GM21717 (cell line): ENCODE results near the gene CRYBG2.

ENCODE experiments used
- ATAC-seq: cut with Tn5 transposase; IDR thresholded peaks from one replicate; pipeline ENCODE4 v1.9.1; 2021; ENCODE audit warnings: mild to moderate bottlenecking, moderate library complexity; ENCODE audit not compliant: unreplicated experiment

The CRYBG2 gene

GRCh38 chr1:26372039-26372438 lies 18.1 kb upstream of the CRYBG2 start:
- ATAC-seq, result no peak

DNA sequence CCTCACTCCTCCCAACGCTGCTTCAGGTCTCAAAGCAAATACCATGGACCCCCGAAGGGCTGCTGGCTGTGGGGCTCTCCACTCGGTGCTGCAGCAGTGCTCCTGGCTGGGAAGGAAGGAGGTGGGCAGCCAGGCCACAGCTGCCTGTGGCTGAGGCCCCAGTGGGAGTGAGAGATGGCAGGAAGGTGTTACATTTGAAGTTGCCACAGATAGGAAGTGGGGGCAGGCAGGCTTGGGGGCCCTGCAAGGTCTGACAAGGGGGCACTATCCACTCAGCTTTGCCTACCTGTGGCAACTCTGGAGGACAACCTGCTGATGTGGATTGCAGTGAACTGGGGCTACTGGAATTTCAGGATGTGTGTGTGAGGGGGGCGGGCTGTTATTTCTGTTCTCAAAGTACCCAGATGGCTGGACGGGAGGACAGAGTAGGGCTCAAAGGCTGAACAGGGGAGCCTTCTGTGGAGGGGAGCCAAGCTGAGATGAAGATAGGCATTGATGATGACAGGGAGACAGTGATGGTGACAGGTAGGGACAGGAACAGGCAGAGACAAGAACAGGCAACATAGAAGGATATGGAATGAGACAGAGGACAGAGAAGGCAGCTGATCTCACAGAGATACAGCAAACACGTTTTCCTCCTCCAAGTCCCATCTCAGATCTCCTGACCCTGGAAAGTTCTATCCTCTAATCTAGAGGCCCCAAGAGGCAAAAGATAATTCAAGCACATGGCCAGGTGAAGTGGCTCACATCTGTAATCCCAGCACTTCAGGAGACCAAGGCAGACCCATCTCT lies 16.9 kb upstream of the CRYBG2 start:
- no peak for ATAC-seq

- no peak for ATAC-seq
These were observed 14.6 kb upstream of the CRYBG2 start for GRCh38 chr1:26368486-26368885.

- no peak for ATAC-seq
These were observed 14.1 kb upstream of the CRYBG2 start for GRCh38 chr1:26368006-26368405.

DNA sequence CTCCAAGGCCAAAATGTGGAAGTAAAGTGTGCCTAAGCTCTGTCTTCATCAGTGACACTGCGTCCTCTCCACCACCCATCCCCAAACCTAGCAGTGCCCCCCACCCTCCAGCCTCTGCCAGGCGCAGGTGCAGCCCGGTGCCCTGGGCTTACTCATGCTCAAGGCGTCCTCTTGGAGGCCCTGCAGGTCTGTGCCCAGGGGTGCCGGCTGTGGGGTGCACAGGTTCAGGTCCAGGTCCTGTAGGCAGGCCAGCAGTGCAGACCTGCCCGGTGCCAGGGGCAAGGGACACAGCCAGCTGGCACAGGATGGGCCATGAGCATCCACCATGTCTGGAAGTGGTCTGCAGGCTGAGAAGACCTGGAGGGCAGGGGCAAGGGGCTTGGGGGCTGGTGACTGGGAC lies 13.5 kb upstream of the CRYBG2 start:
- no peak for ATAC-seq

DNA sequence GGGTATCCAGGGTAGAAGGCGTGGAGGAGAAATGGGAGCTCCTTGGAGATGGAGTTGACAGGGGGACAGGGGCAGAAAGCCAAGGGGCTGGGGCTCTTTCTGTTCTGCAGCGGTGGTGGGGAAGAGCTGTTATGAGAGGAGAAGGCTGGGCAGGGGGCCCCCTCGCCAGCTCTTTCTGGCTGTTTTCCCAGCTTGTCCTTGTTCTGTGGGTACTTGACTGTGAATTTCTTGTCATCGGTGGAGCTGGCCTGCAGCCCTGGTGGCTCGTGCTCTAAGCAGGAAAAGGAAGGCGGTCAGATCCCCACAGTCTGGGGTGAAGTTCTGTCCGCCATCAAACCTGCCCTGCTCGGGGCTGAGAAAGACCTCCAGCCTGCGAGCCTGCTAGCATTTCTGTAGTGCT lies 11.0 kb upstream of the CRYBG2 start:
- ATAC-seq, result no peak

- ATAC-seq, result no peak
These were observed 9.9 kb upstream of the CRYBG2 start for GRCh38 chr1:26363549-26364448.

GRCh38 chr1:26362331-26362730 lies 8.4 kb upstream of the CRYBG2 start:
- ATAC-seq, result no peak

DNA sequence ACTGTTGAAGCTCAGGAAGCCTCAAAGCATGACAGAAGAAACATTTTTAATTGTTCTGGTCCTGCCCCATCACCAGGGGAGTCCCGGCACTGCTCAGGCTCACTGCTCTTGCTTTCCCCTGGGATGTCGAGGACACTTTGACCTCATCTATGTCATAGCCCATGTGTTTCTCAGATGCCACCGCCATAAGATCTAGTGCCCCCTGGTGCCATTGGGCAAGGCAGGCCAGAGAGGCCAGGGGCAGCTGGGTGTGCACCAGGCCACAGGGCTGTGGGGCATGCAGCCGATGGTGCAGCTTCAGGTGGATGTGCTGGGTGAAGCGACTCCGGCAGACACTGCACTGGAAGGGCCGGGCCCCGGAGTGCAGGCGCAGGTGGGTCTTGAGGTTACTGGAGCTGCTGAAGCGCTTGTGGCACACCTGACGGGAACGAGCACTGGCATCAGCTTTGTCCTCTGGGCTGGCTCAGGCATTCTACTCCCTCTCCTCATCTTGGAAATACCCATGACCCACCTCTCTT lies 7.7 kb upstream of the CRYBG2 start:
- no peak for ATAC-seq

- ATAC-seq, result no peak
These were observed 7.1 kb upstream of the CRYBG2 start for GRCh38 chr1:26360807-26361604.

- ATAC-seq, result no peak
These were observed 6.3 kb upstream of the CRYBG2 start for GRCh38 chr1:26359981-26360806.

GRCh38 chr1:26358411-26359384 lies 4.8 kb upstream of the CRYBG2 start:
- no peak for ATAC-seq

DNA sequence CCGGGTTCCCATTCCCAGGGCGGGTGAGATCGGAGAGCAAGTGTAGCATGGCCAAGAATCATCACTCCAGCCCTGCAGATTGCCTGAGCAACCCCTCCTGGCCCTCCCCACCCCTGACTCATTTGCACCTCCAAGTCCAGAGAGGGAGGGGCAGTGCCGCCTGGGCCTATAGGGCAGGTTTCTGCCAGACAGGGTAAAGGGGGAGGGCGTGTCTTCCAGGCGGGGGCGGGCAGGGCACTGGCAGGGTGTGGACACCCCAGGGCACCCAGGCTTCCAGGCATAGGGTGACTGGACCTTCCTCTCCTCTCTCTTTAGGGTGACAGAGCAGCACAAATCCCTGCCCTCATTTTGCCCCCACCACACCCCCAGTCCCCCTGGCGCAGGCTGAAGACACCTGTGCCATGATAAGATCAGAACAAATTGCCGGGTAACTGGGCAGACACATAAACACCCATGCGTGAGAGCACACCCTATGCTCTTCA lies 3.2 kb upstream of the CRYBG2 start:
- no peak for ATAC-seq

GRCh38 chr1:26356106-26356505 lies 2.2 kb upstream of the CRYBG2 start:
- no peak for ATAC-seq

DNA sequence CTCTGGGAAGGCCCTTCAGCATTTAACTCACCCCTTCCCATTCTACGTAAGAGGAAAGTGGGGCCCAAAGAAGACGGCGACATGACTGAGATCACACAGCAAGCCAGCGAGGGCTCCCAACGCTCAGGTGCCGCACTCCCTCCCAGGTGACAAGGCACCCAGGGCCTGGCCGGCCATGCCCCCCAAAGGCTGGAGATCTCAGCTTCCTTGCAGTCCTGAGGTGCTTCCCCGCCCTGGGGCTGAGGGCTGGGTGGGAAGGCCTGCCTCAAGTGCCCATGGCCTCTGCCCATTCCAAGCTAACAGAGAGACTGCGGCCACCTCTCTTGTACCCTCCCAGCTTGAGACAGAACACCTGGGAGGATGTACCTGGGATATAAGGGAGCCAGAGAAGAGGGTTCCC lies 1.0 kb upstream of the CRYBG2 start:
- no peak for ATAC-seq

- no peak for ATAC-seq
These were observed 595 bp downstream of the CRYBG2 start for GRCh38 chr1:26353210-26353859.

- no peak for ATAC-seq
These were observed 1.6 kb downstream of the CRYBG2 start for GRCh38 chr1:26352338-26352679.

DNA sequence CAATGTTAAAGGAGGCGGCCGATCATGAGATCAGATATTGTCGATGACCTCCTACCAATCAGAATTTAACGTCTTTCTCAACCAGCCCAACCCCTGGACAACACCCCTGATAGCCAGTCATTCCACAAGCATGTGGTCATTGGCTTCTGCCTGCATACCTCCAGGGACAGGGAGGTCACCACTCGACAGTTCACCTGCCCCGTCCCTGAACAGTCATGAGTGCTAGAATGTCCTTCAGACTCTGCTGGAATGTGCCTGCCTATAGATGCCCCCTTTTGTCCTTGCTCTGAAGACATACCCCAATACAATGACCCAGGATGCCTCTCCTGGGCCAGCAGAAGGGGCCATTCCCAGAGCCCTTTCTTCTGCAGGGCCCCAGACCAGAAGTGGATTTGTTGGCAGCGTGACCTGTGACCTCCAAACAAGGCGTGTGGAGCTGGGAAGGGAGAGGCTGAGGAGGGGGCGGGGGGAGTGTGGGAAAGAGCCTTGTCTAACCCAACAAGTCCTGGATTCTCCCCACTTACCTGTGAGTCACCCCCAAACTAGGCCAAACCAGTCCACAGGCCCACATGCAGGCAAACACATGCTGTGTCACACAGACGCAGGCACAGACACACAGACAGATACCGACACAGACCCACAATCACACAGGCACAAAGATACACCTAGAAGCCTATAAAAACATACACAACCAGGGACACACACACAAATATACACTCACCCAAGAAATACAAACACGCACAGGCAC lies 2.2 kb downstream of the CRYBG2 start:
- no peak for ATAC-seq
